ENCODE measurements around the gene BRI3BP.

DNA sequence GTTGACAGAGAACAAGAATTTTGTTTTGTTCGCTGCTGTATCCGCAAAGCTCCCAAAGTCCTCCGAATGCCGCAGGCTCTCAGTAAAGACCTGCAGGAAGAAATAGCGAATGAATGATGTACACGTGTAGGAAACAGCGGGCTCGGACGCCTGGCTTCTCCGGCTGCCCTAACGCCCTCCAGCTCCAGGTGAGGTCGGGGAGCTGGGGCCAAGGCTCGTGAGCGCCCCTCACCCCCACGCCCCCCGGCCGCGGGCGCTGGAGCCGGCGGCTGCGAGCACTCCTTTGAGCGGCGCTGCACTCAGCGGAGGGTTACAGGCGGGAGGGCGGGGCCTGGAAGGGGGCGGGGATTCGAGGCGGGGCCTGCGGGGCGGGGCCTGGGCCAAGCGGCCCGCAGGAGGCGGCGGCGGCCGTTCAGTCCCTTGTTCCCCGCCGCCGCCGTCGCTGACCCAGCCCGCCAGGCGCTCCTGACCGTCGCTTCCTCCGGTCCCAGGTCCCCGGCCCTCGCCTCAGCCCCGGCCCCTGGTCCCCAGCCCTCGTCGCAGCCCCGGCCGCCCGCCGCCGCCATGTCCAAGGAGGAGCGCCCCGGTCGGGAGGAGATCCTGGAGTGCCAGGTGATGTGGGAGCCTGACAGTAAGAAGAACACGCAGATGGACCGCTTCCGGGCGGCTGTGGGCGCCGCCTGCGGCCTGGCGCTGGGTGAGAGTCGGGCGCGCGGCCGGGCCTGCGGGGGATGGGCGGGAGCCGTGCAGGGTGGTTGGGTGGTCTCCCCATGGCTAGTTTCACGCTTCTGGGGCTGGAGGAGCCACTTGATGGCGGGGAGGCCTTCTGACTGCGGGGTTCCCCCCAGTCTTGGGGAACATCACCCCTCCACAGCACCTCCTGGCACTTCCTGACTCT, 71.8 kb downstream of the BRI3BP start, which contains the start of gene AACS:
- TF ChIP-seq CTCF (IDR thresholded peaks at IDR 0.05; ENCODE audit: insufficient read depth, low read depth, low read length) (no peak), EZH2 (IDR thresholded peaks at IDR 0.05; ENCODE audit: insufficient read depth, low read length) (no peak)
